OCI-LY1 (cell line): ENCODE results near the gene CACNA1B.

Experiments used
- EZH2 ChIP-seq: fragments of 200-600 bp; sonication (generic), shearing (Covaris generic); IDR thresholded peaks from 2 replicates; pipeline ENCODE4 v1.8.0; 2017; ENCODE audit warnings: borderline replicate concordance, mixed run types, mild to moderate bottlenecking, antibody characterized with exemption, low read length, moderate library complexity, mixed read lengths
- TF ChIP-seq, protein P1 (sequence below): fragments of 200-600 bp; sonication (generic), shearing (Covaris generic); IDR thresholded peaks from 2 replicates; pipeline ENCODE4 v1.5.1; 2017; ENCODE audit warnings: mild to moderate bottlenecking, antibody characterized with exemption, low read length, moderate library complexity, mixed read lengths

DNA sequence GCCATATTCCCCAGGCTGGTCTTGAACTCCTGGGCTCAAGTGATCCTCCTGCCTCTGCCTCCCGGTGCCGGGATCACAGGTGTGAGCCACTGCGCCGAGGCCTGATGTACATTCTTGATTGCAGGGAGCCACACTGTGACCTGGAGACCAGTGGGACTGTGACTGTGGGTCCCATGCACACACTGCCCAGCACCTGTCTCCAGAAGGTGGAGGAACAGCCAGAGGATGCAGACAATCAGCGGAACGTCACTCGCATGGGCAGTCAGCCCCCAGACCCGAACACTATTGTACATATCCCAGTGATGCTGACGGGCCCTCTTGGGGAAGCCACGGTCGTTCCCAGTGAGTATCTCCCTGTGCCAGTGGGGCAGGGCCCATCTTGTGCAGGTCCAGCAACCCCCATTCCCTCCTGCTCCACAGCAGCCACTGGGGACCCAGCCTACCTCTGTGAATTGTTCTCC, 147.3 kb downstream of the CACNA1B start:
- TF ChIP-seq, protein P1, sequence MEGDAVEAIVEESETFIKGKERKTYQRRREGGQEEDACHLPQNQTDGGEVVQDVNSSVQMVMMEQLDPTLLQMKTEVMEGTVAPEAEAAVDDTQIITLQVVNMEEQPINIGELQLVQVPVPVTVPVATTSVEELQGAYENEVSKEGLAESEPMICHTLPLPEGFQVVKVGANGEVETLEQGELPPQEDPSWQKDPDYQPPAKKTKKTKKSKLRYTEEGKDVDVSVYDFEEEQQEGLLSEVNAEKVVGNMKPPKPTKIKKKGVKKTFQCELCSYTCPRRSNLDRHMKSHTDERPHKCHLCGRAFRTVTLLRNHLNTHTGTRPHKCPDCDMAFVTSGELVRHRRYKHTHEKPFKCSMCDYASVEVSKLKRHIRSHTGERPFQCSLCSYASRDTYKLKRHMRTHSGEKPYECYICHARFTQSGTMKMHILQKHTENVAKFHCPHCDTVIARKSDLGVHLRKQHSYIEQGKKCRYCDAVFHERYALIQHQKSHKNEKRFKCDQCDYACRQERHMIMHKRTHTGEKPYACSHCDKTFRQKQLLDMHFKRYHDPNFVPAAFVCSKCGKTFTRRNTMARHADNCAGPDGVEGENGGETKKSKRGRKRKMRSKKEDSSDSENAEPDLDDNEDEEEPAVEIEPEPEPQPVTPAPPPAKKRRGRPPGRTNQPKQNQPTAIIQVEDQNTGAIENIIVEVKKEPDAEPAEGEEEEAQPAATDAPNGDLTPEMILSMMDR = no peak
- no peak for TF ChIP-seq EZH2
